Measurements from ENCODE around the gene PSMD10.

- TF ChIP-seq CTCF (IDR thresholded peaks at IDR 0.05; ENCODE audit: borderline replicate concordance, extremely low read depth, low read length, poor library complexity, severe bottlenecking) (no peak), EZH2 (IDR thresholded peaks at IDR 0.05; ENCODE audit: borderline replicate concordance, low read depth, low read length, severe bottlenecking) (no peak)
These were observed 543 bp upstream of the PSMD10 start for GRCh38 chrX:108091878-108092291.
